Fibroblast of pulmonary artery (primary cell): ENCODE measurements around the gene TMEM63C.
A peak's percentile ranks its signal among the peaks of the same experiment; 100 is the strongest.

Source experiments
- DNase-seq: peaks from one replicate; pipeline ENCODE4 v3.0.0-alpha.2; 2010; ENCODE audit warnings: low read depth
- H3K4me3 ChIP-seq: replicated peaks from 2 replicates; pipeline ENCODE4 v1.5.1; 2011; ENCODE audit warnings: low read depth, mild to moderate bottlenecking, control low read depth, low read length, moderate library complexity
- TF ChIP-seq, protein P1 (sequence below): IDR thresholded peaks from 2 replicates; pipeline ENCODE4 v1.5.1; 2011; ENCODE audit warnings: mild to moderate bottlenecking, control low read depth, low read length, inconsistent platforms; ENCODE audit errors: missing control alignments

TMEM63C gene, protein sequence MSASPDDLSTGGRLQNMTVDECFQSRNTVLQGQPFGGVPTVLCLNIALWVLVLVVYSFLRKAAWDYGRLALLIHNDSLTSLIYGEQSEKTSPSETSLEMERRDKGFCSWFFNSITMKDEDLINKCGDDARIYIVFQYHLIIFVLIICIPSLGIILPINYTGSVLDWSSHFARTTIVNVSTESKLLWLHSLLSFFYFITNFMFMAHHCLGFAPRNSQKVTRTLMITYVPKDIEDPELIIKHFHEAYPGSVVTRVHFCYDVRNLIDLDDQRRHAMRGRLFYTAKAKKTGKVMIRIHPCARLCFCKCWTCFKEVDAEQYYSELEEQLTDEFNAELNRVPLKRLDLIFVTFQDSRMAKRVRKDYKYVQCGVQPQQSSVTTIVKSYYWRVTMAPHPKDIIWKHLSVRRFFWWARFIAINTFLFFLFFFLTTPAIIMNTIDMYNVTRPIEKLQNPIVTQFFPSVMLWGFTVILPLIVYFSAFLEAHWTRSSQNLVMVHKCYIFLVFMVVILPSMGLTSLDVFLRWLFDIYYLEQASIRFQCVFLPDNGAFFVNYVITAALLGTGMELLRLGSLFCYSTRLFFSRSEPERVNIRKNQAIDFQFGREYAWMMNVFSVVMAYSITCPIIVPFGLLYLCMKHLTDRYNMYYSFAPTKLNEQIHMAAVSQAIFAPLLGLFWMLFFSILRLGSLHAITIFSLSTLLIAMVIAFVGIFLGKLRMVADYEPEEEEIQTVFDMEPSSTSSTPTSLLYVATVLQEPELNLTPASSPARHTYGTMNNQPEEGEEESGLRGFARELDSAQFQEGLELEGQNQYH

DNA sequence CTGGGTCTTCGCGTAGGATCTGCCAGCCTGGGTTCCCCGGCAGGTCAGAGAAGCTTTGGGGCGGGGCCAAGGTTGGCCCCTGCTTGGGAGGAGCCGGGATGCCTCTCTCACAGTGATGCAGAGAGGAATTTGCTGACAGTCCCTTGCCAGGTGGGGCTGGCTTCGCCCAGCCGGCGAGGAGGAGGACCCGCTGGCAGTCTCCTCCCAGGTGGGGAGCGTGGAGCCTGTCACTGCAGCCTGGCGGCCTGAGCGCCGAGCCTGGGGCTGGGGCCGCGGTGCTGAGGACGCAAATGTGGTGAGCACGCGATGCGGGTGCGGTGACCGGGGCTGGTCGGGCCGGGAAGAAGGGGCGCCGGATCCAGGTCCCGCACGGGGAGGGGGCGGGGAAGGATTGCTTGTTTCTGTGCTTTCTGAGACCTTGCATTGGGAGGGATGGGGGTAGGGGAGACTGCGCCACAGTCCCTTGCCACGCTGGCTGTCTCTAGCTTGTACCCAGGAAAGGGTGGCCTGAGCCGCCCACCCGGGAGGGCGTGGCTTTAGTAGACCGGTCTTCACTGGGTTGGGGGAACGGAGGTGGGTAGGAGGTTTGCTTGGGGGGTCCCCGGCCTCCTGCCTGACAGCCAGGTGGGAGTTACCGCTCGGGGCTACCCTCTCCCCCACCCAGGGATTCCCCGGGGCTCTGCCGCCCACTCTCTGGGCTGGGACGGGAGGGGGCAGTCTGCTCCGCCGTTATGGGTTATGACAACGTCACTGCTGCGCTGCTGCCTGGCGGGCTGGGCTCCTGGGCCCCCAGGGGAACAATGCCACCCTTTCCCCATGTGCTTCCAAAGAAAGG is at the start of gene TMEM63C:
Gene TMEM63C, plus strand, starts transcription at position 196 of the 835 bp plus-strand sequence. CDS start 37,016 bp downstream, outside the sequence.
- no peak for DNase-seq
- TF ChIP-seq, protein P1, sequence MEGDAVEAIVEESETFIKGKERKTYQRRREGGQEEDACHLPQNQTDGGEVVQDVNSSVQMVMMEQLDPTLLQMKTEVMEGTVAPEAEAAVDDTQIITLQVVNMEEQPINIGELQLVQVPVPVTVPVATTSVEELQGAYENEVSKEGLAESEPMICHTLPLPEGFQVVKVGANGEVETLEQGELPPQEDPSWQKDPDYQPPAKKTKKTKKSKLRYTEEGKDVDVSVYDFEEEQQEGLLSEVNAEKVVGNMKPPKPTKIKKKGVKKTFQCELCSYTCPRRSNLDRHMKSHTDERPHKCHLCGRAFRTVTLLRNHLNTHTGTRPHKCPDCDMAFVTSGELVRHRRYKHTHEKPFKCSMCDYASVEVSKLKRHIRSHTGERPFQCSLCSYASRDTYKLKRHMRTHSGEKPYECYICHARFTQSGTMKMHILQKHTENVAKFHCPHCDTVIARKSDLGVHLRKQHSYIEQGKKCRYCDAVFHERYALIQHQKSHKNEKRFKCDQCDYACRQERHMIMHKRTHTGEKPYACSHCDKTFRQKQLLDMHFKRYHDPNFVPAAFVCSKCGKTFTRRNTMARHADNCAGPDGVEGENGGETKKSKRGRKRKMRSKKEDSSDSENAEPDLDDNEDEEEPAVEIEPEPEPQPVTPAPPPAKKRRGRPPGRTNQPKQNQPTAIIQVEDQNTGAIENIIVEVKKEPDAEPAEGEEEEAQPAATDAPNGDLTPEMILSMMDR: no peak
- H3K4me3 ChIP-seq: peak within 1 kb of the TSS; percentile 7

DNA sequence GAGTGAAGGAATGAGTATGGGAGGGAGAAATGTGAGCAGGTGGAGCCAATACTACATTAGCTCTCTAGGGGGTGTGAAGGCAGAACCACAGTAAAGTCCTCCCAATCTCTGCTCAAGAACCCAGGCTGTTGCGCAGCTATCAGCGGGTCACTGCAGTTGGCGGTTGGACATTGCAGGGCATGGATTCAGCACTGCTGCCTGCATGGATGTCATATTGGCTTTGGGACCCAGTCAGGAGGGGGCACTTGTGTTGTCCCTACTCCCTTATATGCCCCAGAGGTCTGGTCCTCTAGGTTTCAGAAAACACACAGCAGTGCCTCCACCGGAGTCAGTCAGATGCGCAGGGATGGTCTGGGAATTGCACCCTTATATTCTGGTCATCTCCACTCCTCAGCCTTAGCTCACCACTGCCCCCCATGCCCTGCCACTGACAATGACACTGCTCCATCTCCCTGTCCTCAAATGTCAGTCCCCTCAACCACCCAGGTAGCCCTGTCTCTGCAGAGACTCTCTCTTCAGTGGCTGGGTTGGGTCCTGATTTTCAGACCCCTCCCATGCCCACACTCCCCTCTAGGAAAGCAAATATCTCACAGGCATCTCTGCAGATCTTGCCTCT is 49.6 kb upstream of the TMEM63C start:
- H3K4me3 ChIP-seq: no peak overlapping the region
- no peak for DNase-seq
- TF ChIP-seq, protein P1: no peak

DNA sequence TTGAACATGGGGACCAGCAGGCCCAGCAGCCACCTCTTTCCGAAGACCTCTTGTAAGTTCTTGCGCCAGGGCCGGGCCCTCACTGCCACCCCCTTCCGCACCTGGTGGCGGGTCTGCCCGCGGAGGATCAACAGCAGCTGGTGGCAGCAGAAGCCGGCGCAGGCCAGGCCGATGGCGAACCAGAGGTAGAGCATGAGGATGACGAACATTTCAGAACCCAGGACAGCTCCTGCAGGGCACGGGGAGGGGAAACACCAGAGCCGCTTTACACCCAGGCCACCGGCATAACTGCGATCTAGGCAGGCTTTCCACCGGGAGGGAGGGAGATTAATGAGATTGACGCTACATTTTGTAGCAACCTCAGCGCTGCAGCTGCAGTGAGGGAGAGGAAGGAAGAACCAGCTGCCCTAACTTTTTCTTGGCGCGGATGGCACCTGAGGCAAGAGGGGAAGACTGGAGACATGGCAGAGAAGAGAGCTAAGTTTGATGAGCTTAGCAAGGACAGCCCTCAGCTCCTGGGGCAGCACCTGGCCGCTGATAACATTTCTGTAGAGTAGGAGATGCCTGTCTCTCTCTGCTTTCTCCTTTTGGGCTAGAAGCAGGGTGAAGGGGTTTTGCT is 47.8 kb upstream of the TMEM63C start:
- no peak overlapping the region for H3K4me3 ChIP-seq
- peak; percentile 82 for DNase-seq
- TF ChIP-seq, protein P1: no peak

DNA sequence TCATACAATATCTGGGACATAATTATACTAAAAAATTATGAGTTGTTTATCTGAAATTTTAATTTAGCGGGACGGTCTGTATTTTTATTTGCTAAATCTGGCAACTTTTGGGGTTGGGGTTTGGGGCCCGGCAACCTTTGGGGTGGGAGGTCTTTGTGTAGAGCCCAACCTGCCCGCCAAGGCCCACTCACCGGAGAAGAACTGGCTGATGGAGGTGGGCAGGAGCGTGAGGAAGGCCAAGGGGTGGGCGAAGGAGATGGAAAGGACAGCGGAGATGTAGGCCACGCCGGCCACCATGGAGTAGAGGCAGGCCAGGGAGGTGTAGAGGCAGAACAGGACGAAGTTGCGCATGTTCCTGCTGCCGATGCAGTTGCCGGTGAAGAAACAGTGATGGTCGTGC is 42.6 kb upstream of the TMEM63C start:
- no peak overlapping the region for H3K4me3 ChIP-seq
- TF ChIP-seq, protein P1: no peak

DNA sequence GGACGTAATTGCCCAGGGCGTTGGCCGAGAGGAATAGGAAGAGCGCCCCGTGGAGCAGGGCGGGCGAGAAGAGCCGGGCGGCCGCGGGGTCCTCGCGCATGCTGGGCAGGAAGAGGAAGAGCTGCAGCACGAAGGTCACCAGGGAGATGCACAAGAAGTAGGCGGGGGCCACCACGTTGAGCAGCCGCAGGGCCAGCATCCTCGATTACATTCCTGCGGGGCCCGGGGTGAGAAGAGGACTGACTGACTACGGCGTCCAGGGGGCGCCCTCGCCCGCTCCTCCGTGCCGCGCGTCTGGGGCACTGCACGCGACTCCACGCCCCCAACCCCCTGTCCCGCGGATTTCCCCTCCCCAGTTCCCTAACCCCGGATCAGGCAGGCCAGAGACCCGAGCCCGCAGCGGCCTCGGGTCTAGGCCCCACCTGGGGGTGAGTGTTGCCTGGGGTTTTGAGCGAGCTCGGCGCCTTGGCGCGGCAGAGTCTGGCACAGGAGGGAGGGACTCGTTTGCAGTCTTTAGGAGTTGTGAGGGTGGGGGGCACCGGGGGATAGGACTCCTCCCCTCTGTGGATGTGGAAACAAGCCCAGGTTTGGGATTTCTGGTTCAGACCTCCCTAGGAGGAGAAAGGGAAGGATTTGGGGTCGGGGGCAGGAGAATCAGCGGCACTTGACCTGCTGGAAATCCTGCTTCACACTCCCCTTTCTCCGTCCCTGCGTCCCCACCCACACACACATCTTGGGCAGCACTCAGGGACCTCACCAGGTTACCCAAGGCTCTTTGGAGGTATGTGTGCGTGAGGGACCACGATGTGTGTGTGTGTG is 41.8 kb upstream of the TMEM63C start:
- DNase-seq: peak; percentile 24
- TF ChIP-seq, protein P1: peak; percentile 37
- H3K4me3 ChIP-seq: no peak overlapping the region

More for the DNA sequence above, 42.6 kb upstream of the TMEM63C start:
- DNase-seq: no peak
